Right lung (tissue), 5 donors: ENCODE measurements around the gene UTS2B. TPM values are rescaled to one million over a fixed set of nuclear protein-coding genes. Genes with fewer than 3 reads are reported as not detected.

Experiments used
- DNase-seq, 2 donors: peaks; one replicate each; pipeline ENCODE4 v3.0.0-alpha.2; 2013
- polyA plus RNA-seq, 5 donors: library from polyadenylated mRNA; unstranded; fragments of 120-200 nt; gene quantifications; one replicate each; pipeline versions ENCODE4 v1.2.1 to v1.2.3, GENCODE V29; 2013; ENCODE audit warnings: inconsistent platforms in 1 of 5, low replicate concordance in 1 of 5; ENCODE audit not compliant: insufficient read length in 5 of 5, insufficient read depth in 1 of 5

UTS2B gene
- polyA plus RNA-seq, 5 donors: 0.34 to 1.7 (median 1.0) TPM

- no peak for DNase-seq
Observed at GRCh38 chr3:191327526-191327925, 2.8 kb downstream of the UTS2B start.

- DNase-seq: no peak
Observed at GRCh38 chr3:191324936-191325335, 5.4 kb downstream of the UTS2B start.

DNA sequence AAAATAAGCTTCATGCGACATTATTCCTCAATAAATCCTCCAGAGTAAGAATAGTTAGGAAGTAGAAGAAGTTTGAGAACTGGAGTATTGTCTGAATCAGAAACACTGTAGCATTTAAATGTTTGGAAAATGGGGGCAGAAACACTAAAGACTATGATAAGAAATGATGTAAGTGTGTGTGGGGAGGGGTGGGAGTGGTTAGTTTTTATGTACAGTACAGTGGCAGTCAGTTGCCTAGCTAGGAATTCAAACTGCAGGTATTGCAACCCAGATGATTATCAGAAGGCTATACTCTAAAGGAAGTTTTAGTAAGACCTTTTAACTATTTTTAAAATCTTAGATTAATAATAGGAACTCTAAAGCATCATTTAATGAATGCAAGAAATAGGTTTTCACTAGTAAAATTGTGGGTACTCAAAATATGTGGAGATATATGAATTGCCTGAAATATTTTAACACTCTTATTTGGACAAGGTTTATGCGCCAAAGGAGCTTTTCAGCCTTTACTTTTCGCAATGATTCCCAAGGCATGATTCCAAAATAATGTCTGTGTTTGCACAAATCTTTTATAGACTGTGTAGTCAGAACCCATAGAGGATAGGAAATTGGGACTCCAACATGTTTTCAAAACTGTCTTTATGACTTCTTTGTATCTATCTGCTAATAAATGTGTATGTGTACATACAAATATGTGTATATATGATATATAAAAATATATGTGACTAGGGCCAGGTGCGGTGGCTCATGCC is 9.1 kb downstream of the UTS2B start:
- no peak for DNase-seq

DNA sequence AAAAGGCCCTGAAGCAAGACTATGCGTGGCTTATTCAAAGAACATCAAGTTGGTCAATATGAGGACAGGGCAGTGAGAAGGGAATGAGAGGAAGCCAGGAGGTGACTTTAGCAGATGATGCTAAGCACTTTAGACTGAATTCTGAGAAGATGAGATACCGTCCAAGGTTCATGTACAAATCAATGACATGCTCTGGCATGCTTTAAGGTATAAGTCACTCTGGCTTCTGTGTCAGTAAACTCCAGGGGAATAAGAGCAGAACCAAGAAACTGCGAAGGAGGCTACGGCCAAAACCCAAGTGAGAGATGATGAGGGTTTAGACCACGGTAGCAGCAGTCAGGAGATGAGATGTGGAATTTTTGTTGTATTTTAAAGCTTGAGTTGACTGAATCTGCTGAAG is 10.0 kb downstream of the UTS2B start:
- DNase-seq: no peak

- no peak for DNase-seq
Observed at GRCh38 chr3:191316876-191317603, 13.3 kb downstream of the UTS2B start.

DNA sequence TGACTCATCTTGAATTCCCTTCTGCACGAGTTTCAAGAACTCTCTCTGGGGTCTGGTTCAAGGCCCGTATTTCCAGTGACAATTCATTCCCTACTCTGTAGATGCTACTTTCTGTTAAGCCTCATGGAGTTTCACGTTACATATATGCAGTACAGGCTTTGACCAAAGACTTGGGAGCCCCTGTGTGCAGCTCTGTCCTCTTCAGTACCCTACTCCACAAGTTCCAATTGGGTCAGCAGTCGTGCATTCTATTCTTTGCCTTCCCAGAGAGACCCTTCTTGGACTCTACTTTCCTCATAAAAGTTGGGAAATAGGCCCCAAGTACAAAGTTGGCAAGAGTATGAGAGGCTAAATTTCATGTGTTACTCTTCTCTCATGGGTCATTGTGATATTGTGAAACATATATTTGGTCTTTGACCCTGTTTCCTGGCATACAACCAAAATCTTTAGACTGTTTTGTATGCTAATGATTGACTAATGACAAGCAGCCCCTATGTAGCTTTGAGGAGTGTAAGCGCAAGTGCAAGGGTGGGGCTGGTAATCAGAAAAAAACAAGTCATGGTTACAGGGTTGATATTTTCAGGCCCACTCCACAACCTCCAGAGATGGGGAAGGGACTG is 16.1 kb downstream of the UTS2B start:
- no peak for DNase-seq

DNA sequence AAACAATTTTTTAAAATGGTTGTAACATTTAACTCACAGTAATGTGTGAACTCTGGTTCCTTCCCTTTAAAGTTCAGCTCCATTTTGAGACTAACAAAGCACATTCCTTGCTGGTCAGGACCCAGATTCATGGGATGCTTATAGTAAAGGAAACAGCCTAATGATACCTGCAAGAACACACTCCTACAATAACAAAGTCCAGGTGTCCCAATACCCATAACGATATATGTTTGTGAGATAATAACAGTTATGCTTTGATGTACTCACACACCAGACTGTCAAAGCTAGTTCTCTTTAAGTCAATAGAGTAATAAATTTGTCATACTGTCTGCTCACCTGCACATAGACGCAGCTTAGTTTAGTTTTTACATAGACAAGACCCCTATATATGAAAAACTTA is 17.0 kb downstream of the UTS2B start:
- DNase-seq: no peak

DNA sequence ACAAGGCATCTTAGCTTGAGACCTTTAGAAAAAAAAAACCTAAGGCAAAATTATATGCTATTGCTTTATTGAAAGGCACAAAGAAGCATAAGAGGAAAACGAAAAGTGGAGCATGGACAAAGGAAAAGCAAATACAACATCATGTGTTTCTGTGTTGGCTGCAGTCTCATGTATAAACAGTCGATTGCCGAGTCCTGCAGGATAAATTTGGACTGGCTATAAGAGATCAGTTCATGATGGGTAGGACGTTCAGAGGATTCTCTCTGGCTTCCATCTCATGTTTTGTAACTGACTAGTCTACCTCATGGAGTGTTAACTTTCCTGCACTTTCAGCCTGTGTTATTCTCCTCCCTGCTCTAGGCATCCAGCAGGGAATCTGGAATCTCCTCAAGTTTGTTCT is 23.0 kb downstream of the UTS2B start:
- DNase-seq: no peak

GRCh38 chr3:191306428-191306827 is 23.9 kb downstream of the UTS2B start:
- DNase-seq: no peak

- DNase-seq: no peak
Observed at GRCh38 chr3:191303596-191303995, 26.7 kb downstream of the UTS2B start.

- no peak for DNase-seq
Observed at GRCh38 chr3:191302451-191302850, 27.9 kb downstream of the UTS2B start.

DNA sequence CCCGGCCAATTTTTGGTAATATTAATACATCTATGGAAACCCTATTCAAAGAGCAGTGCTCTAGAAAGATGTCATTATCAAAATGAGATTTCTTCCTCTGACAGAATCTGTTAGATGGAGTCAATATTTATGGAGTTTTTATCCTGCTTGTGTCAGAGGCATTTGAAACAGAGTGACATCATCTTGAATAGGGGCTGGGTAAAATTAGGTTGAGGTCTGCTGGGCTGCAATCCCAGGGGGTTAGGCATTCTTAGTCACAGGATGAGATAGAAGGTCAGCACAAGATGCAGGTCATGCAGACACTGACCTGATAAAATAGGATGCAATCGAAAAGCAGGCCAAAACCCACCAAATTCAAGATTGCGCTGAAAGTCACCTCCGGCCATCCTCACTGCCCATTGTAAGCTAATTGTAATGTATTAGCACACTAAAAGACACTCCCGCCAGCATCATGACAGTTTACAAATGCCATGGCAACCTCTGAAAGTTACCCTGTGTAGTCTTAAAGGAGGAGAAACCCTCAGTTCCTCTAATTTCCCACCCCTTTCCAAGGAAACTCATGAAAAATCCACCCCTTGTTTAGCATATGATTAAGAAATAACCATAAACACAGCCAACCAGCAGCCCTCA is 28.4 kb downstream of the UTS2B start:
- no peak for DNase-seq

- DNase-seq: no peak
Observed at GRCh38 chr3:191301017-191301416, 29.3 kb downstream of the UTS2B start.

GRCh38 chr3:191300422-191300821 is 29.9 kb downstream of the UTS2B start:
- DNase-seq: no peak

GRCh38 chr3:191298846-191299245 is 31.5 kb downstream of the UTS2B start:
- DNase-seq: no peak

DNA sequence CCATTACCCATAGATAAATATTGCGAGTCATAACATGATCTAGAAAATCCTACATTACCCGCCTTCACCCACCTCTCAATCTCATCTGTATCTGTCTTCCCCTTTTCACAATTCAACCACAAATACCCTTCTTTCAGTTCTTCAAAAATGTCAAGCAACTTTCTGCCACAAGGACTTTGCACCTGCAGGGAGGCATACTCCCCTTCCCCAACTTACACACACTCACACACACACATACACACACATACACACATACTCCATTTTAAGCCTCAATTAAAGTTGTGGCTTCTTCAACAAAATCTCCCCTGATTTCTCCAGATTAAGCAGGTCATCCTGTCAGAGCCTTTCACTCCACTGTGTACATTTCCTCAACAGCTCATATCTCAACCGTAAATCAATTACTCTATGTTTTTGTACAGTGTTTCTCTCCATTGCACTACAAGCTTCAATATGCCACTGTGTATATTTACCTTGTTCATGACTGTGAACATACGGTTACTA is 34.2 kb downstream of the UTS2B start:
- no peak for DNase-seq

GRCh38 chr3:191294291-191294690 is 36.0 kb downstream of the UTS2B start:
- no peak for DNase-seq

DNA sequence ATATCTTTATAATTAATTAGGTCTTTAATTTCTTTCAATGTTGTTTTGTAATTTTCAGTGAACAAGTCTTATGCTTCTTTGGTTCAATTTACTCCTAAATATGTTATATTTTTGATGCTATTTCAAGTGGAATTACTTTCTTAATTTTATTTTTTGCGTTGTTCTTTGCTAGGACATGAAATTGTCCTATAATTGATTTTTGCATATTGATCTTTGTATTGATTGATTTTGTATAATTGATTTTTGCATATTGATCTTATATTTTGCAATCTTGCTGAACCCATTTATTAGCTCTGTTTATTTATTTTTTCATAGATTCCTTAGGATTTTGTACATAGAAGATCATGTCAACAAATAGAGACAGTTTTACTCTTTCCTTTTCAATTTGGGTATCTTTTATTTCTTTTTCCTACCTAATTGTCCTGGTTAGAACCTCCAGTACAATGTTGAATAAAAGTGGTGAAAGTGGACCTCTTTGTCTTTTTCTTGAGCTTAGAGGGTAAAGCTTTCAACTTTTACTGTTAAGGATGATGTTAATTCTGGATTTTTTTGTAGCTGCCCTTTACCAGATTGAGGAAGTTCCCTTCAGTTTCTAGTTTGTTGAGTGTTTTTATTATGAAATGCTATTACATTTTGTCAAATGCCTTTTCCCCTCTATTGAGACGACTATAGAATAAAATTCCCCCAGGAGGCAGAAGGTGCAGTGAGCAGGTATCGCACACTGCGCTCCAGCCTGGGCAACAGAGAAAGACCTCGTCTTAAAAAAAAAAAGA is 37.9 kb downstream of the UTS2B start:
- no peak for DNase-seq

- DNase-seq: no peak
Observed at GRCh38 chr3:191290311-191291025, 39.9 kb downstream of the UTS2B start.

DNA sequence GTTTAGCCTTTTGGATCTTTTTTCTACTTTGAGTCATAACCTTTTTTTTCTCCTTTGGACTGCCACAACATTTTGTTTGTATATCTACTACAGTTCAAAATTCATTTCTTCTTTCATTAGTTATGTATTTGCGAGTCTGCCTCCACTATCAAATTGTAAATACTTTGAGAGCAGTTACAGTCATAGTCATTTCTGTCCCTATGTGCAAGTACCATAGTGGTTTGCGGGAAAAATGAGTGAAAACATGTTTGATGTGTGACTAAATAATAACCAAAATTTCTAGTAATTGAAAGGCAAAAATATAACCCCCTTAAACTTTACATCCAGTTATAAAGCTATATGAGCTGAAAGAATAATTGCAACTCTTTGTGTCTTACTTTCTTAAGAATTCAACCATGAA is 46.9 kb downstream of the UTS2B start:
- no peak for DNase-seq
